HG03280 (cell line): ENCODE results near the gene IRAK1.

Experiments
- ATAC-seq: cut with Tn5 transposase; IDR thresholded peaks from one replicate; pipeline ENCODE4 v1.9.1; 2021; ENCODE audit warnings: mild to moderate bottlenecking, moderate library complexity; ENCODE audit not compliant: unreplicated experiment

The IRAK1 gene

DNA sequence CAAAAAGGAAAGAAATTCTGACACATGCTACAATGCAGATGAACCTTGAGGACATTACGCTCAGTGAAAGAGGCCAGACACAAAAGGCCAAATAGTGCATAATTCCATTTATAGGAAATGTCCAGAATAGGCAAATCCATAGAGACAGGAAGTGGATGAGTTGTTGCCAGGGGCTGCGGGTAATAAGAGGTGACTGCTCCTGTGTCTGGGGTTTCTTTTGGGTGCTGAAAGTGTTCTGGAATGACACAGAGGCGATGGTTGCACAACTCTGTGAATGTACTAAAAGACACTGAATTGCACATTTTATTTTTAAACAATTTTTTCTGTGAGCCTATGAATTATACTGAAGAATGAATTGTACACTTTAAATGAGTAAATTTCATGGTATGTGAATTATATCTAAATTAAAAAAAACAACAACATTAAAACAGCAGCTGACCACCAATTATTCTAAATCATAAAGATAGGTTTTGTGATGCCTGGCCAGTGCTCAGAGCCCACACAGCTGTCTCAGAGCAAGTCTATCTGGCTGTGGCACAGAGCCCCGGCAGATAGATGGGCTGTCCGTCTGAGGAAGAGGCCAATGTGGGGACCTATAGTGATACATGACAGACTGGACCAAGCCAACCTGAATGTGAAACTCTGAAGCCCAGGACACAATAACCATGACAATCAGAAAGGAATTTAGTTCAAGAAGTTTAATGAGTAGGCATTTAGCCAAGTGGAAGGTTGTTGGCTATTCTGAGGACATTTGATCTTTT lies 23.5 kb upstream of the IRAK1 start:
- ATAC-seq: no peak

DNA sequence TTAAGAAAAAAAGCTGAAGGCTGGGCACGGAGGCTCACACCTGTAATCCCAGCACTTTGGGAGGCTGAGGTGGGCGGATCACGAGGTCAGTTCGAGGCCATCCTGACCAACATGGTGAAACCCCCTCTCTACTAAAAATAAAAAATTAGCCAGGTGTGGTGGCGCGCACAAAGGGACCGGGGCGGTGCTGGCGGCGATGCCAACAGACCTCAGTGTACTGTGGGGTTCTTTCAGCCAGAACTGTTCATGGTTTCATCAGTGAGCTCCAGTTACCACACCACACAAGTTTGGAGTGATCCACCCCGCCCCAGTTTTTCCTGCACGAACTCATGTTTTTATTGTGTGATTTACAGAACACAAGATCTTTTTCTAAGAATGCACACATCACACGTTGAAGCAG lies 21.2 kb upstream of the IRAK1 start:
- no peak for ATAC-seq

DNA sequence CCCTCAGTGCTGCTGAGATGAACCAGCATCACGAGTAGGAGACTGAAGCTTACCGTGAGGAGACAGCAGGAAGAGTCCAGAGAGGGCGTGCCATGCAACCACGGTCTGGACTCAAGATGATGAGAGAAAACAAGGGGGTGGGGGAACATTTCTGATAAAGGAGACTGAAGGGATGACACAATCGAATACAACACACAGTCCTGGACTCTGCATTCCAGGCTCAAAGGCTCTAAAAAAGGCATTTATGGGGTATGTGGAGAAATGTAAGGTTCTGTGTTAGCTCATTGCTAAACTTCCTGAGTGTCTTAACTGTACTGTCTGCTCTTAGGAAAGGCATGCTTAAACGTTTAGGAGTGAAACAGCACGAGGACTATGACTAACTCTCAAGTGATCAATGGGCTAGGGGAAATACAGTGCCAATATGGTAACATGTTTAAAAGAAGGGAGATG lies 20.6 kb upstream of the IRAK1 start:
- no peak for ATAC-seq

DNA sequence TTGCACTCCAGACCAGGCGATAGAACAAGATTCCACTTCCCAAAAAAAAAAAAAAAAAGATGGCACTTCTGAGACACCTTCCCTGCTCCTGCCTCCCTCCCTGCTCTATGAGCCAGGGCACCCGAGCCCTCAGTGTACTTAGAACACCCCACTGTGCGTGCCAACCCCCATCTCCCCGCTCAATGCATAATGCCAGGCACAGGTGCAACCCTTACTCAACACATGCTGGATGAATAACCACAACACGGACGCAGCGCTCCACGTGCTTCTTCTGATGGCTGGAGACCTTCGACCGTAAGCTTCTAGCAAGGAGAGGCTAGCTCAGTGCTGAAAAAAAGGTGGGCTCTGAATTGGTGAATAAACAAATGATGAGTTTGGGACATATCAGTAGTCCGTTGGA lies 19.9 kb upstream of the IRAK1 start:
- no peak for ATAC-seq

DNA sequence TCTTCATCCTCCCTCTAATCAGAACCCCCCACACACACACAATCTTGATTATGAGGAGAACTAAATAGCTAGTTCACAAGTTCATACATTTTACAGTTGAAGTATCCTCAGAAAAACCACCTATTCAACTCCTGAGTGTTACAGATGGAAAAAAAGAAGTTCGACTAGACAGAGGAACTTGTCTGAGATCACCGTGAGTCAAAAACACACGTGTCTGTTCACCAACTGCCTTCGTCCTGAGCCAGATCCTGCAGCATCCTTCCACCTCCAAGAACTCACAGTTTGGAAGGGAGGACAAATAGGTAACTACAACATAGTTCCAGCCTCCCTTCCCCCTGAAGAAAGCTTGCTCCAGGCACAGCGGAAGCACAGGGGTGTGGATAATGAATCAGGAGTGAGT lies 19.0 kb upstream of the IRAK1 start:
- no peak for ATAC-seq

DNA sequence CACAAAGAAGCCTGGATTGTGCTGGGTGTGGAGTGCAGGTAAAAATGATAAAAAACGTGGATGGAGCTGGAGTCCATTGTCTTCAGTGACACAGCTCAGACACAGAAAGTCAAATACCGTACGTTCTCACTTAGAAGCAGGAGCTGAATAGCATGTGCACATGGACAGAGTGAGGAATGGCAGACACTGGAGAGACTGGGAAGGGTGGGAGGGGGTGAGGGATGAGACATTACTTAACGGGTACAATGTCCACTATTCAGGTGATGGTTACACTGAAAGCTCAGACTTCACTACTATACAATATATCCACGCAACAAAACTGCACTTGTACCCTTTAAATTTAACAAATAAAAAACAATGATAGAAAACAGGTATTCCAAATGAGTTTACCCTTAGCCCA lies 18.1 kb upstream of the IRAK1 start:
- no peak for ATAC-seq

DNA sequence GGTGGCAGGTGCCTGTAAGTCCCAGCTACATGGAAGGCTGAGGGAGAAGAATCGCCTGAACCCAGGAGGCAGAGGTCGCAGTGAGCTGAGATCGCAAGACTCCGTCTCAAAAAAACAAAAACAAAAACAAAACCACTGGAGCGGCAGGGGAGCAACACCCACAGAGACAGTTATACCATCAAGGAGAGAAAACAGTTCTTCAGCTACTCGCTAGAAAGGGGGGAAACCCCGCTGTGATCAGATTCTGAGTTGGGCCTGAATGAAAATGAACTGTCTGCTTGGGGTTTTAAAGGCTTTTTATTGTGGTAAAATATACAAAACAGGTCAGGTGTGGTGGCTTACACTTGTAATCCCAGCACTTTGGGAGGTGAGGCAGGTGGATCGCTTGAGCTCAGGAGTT lies 16.8 kb upstream of the IRAK1 start:
- no peak for ATAC-seq

DNA sequence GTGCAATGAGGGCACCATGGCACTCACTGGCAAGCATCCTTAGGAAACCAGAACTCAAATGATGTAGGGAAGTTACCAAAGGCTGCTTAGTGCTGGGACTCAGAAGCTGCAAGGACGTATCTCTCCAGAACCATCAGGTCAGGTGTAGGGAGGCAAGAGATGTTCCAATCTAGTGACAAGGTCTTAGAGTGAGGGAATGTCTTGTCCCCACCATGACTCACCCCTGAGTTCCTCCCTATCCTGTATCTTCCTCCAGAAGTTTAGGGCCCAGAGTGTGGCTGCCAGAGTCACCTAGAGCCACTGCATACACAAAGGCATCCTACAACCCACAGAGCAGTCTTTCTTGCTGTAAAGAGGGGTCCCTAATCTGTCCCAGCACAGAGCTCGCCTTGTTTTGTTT lies 14.1 kb upstream of the IRAK1 start:
- ATAC-seq: no peak

DNA sequence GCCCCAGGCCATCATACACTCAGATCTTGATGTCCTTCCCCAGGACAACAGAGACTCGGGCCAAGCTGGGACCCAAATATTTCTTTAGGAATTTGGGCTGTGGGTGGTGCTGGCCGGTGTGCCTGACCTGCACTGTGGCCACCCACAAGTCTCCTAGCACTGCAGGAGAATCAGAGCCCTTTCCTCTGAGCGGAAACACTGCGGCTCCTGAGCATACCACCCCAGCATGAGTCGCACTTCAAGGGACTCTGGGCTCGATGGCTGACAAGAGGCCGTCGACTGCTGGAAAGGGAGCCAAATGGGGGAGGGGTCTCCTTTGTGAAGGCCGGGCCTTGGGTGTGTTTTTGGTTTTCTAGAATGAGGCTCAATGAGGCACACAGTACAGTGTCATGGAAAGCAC lies 13.0 kb upstream of the IRAK1 start:
- ATAC-seq: no peak

DNA sequence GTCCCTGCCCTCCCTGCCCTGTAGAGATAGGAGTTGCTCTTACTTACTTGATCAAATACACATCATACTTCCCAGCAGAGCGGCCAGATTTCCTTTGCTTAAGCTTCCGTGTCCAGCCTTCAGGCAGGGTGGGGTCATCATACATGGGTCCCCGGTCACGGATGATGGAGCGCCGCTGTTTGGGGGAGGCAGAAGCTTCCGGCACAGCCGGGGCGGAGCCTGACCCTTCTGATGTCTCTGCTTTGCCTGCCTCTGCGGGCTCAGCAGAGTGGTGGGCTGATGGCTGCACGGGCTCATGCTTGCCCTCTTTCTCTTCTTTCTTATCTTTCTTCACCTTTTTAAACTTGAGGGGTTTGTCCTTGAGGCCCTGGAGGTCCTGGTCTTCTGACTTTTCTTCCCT lies 12.5 kb upstream of the IRAK1 start:
- ATAC-seq: no peak

DNA sequence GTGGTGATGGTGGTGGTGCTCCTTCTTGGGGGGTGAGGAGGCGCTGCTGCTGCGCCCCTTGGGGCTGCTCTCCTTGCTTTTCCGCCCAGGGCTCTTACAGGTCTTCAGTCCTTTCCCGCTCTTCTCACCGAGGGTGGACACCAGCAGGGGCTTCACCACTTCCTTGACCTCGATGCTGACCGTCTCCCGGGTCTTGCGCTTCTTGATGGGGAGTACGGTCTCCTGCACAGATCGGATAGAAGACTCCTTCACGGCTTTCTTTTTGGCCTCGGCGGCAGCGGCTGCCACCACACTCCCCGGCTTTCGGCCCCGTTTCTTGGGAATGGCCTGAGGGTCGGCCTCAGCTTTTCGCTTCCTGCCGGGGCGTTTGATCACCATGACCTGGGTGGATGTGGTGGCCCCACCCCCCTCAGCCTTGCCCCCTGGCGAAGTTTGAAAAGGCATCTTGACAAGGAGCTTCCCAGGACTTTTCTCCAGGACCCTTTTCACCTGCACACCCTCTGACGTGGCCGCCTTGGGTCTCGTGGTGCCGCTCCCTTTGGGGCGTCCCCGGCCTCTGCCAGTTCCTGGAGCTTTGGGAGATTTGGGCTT lies 11.1 kb upstream of the IRAK1 start:
- no peak for ATAC-seq

DNA sequence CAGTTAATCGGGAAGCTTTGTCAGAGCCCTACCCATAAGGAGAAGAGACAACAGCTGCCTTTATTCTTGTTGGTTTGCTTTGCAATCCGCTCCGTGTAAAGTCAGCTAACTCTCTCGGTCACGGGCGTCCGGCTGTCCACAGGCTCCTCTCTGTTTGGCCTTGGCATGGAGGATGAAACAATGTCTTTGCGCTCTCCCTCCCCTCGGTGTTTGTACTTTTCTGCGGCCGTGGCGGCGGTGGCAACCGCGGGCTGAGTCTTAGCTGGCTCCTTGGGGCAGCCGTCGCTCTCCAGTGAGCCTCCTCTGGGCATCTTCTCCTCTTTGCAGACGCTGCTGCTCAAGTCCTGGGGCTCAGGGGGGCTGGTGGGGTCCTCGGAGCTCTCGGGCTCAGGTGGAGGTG lies 10.6 kb upstream of the IRAK1 start:
- no peak for ATAC-seq

DNA sequence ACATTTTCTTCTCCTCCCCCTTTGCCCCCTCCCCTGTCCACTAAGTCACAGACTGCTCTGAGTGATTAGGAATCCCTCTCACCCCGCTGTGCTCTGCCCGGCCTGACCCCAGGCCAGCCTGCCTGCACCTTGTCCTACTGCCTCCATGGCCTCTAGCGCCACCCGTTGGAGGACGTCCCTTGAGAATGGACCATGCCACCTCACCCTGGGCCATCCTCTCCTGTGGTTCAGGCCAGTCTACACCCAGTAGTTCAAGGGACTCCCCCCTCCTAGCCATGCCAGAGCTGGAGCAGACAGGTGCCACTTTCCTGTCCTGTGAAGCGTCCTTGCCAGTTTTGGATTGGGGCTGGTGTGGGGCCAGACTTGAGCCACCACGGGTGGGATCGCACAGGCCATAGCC lies 9.7 kb upstream of the IRAK1 start:
- no peak for ATAC-seq

DNA sequence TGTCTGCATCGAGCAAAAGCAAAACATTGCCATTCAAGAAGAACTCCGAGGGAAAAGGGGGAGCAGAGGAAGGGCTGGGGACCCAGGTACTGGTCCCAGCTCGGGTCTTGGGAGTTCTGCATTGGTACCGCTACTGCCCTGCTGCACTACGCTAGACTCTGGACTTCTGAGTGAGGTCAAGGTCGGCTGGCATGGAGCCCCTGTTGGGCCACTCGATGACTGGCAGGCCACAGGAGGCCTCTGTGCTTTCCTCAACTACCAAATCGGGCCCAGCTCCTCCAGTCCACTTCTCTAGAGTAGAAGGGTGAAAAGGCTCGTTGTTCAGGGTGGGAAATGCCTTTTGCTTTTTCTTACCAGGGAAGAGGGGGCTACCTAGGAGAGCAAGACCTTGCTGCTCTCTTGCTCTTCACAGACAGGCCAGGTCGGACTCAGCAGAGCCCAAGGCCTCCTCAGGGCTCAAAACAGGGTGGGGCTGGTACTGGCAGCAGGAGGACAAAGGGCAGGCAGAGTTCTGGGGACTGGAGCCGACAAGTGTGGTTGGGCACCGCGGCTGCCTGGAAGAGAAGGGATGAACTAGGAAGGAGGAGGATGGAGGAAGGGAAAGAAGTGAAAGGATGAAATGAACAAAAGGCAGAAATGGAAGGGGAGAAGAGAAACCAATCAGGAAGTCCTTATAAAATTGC lies 8.9 kb upstream of the IRAK1 start:
- no peak for ATAC-seq

DNA sequence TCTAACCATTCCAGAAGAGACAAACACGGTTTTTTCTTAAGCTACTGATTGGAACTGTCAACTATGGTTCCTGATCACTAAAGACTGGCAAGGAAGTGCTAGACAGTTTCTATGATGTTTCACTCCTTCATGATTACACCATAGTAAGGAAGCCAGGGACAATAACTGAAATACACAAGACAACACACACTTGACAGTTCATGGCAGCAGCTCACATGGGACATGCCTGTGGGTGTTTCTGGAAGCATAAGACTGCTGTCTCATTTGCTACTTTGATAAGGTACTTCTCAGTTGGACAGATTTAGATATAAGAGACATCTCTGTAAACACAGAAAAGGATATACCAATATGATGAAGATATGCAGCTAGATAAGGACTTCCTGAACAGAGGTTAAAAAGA lies 8.3 kb upstream of the IRAK1 start:
- no peak for ATAC-seq

DNA sequence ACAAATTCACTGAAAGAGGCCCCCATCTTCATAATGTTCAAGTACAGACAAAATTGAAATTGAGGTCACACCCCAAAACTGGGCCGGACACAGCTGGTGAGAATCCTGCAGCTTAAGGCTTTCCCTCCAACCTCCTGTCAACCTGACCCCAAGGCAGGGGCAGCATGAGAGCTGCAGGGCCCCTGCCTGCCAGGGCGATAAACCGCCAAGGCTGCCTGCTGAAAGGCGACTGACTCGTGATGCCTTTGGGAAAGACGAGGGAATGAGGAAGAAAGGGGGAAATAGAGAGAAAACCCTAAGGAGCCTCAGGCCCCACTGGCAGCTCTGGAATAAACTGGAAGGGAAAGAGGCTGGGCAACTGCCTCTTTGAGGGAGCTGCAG lies 7.3 kb upstream of the IRAK1 start:
- ATAC-seq: no peak

DNA sequence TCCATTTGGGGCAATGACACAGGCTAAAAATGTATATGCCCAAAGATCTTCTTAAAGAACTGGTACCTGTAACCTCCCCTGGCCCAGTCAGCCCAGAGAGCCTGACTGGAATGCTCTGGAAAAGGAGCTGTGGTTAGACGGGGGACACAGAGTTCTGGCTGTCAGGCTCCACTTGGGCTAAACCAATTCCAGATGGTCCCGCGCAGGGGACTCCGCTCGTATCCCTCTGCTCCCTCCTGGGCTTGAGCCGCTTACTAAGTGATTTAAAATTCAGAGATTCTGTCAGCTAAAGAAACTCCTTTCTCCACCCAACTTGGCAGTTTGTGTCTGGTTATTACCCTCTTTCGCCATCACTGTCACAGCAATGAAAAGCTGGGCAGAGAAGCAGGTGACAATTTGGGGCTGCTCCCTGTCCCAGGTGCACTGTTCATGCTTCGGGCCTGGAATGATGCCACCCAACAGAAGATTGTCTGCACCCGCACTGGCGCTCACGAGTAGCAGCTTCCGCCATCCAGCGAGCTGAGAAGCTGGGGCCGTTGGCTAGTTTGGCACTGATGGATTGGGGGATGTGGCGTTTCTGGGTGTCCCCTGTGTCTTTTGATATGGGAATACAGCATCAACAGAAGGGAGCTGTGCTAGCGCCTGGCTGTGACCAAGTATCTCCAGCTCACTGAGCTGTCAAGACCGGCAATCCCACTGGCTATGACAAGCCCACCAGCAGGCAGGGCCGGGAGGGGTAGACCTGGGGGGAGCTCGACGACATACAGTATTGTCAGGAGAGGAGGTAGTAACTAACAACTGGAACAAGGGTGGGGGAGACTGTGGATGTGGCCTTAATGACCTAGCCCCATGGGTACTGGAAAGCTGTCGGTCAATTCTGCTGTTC lies 6.7 kb upstream of the IRAK1 start:
- ATAC-seq: no peak

DNA sequence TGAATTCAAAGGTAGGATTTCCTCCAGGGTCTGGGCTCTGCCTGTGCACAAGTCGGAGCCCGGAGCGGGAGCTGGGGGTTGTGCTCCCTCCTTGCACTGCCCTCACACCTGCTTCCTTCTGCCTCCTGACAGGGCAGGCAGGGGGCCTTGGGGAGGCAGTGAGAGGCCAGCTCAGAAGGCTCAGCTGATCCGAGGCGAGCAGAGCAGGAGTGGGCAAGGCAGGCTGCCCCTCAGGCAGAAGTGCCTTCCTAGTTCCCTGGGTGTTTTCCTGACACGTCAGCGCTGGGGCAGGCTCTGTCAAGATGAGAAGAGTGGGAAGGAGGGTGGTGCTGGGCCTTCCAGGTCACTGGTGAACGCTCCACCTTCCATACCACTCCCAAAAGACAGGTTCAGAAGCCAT lies 5.5 kb upstream of the IRAK1 start:
- no peak for ATAC-seq

DNA sequence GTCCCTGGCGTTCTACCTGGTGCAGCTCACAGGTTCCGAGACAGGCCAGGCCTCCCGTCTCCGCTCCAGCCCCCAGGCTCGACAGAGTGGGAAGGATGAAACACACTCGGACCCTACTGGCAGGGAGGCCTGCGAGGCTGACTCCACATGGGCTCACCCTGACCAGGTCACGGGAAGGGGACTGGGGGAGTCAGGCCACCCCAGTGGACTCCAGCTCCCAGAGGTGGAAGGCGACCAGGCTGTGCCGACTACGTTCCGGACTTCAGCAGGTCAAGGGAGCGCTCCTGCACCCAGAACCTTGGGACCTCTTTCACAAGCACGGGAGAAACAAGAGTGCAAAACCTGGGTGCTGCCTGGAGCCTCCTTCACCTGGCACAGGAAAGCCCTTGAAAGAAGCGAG lies 4.6 kb upstream of the IRAK1 start:
- ATAC-seq: no peak

DNA sequence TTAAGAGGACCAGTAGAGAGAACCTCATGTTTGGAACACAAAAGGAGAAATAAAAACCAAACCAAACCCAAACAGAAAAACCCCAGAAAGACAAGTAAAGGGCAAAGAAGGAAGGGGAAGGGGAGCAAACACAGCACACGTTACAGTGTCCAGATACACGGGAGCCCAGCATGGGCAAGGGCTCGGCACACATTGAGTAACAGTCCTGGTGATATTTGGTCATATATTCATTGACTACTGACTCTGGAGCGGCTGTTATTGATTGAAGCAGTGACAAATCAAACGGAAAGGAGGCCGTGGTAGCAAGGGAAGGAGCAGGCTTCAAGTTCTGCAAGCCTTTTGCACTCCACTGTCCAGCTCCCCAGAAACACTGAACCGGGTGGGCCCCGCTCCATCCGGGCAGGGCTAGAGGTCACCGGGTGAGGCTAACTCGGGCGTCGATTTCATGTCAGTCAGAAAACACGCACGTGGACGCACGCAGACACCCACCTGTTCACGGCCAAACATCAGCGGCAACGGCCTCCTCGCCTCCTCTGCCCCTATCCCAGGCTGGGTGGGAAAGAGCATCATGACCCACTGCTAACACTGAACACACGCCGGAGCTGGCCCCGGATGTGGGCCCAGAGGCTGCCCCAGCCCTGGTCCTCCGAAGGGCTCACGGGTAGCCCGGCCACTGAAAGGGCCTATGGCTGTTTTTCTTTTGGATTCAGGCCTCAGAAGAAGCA lies 3.7 kb upstream of the IRAK1 start:
- no peak for ATAC-seq

DNA sequence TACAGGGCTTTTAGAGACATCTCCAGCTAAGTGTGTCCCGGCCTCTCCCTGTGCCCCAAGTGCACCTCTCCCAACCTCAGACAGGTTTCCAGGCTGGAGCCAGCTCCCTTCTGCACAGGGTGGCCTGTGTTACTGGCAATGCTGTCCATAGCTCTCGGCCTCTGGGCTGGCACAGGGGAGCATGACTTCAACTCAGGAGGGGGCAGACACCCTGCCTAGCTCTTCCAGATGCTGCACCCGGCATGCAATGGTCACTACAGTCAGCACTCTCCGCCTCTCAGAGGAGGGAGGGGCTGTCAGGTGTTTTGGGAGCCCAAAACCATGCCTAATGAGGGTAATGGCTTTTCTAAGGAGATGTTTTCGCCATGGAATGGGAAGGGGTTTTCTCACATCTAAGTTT lies 2.4 kb upstream of the IRAK1 start:
- ATAC-seq: no peak
